HTERT RPE-1 (cell line): ENCODE data around the gene NLGN3.
"Not testable (repeated sequence)": the region's sequence is repeated elsewhere in the genome, so short reads cannot be mapped to it uniquely, and the experiment has no call there.

Source experiments
- in situ Hi-C: fragments of 300-500 bp; cut with MboI; formaldehyde crosslinking; loops from 4 replicates; pipeline ENCODE4 v1.14.3; 2020; ENCODE audit warnings: low sequenced_read_pairs

The NLGN3 gene

GRCh38 chrX:71168134-71168533 is 23.5 kb downstream of the NLGN3 start:
- in situ Hi-C loops = no loop called here

GRCh38 chrX:71169586-71169985 is 24.9 kb downstream of the NLGN3 start:
- in situ Hi-C loops = no loop called here

- in situ Hi-C loops = no loop called here
Measured at GRCh38 chrX:71170660-71171059, 26.0 kb downstream of the NLGN3 start.

- in situ Hi-C loops = no loop called here
Measured at GRCh38 chrX:71171110-71171801, 26.6 kb downstream of the NLGN3 start.

GRCh38 chrX:71173440-71173839 is 28.8 kb downstream of the NLGN3 start:
- in situ Hi-C loops = no loop called here

GRCh38 chrX:71174795-71175194 is 30.2 kb downstream of the NLGN3 start:
- in situ Hi-C loops = no loop called here

GRCh38 chrX:71175531-71175930 is 30.9 kb downstream of the NLGN3 start:
- in situ Hi-C loops = no loop called here

- in situ Hi-C loops = no loop called here
Measured at GRCh38 chrX:71177327-71177726, 32.7 kb downstream of the NLGN3 start.

GRCh38 chrX:71178908-71179307 is 34.3 kb downstream of the NLGN3 start:
- in situ Hi-C loops = no loop called here

- in situ Hi-C loops = not testable (repeated sequence)
Measured at GRCh38 chrX:71180579-71181265, 36.1 kb downstream of the NLGN3 start.

- in situ Hi-C loops = no loop called here
Measured at GRCh38 chrX:71181558-71181909, 36.9 kb downstream of the NLGN3 start.

GRCh38 chrX:71181910-71182799 is 37.5 kb downstream of the NLGN3 start:
- in situ Hi-C loops = no loop called here

- in situ Hi-C loops = no loop called here
Measured at GRCh38 chrX:71182871-71183270, 38.2 kb downstream of the NLGN3 start.

- in situ Hi-C loops = no loop called here
Measured at GRCh38 chrX:71183341-71183740, 38.7 kb downstream of the NLGN3 start.

GRCh38 chrX:71184092-71184491 is 39.5 kb downstream of the NLGN3 start:
- in situ Hi-C loops = no loop called here

- in situ Hi-C loops = no loop called here
Measured at GRCh38 chrX:71184803-71185495, 40.3 kb downstream of the NLGN3 start.

GRCh38 chrX:71191248-71191647 is 46.6 kb downstream of the NLGN3 start:
- in situ Hi-C loops = no loop called here

GRCh38 chrX:71195964-71196649 is 51.5 kb downstream of the NLGN3 start:
- in situ Hi-C loops = no loop called here

- in situ Hi-C loops = no loop called here
Measured at GRCh38 chrX:71198066-71198465, 53.4 kb downstream of the NLGN3 start.

- in situ Hi-C loops = no loop called here
Measured at GRCh38 chrX:71199252-71200008, 54.8 kb downstream of the NLGN3 start.
